ENCODE measurements around the gene EPHA8.
A peak's percentile ranks its signal among the peaks of the same experiment; 100 is the strongest.

EPHA8 gene

GRCh38 chr1:22618056-22618455 is 54.8 kb downstream of the EPHA8 start:
- DNase-seq (ENCODE audit: low read depth in 2 of 2): no peak

- DNase-seq (ENCODE audit: low read depth in 2 of 2): no peak
Measured at GRCh38 chr1:22619252-22619651, 56.0 kb downstream of the EPHA8 start.

DNA sequence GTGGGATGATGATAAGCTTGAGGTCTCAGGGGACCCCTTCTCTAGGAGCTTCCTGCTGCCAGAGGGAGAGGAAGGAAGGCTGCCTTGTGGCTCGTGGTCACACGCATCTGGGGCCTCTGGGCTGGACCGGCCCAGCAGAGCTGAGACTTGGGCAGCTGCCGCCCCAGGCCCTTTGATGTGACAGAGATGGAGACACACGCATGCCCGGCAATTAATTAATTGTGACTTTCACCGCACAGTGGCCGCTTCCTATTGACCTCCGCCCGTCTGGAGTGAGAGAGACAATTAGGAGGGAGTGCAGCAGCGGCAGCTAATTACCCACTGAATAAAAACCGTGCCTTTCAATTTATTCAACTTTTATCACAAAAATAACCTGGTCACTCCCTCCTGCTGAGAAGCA is 56.5 kb downstream of the EPHA8 start:
- DNase-seq (ENCODE audit: low read depth in 2 of 2): no peak

DNA sequence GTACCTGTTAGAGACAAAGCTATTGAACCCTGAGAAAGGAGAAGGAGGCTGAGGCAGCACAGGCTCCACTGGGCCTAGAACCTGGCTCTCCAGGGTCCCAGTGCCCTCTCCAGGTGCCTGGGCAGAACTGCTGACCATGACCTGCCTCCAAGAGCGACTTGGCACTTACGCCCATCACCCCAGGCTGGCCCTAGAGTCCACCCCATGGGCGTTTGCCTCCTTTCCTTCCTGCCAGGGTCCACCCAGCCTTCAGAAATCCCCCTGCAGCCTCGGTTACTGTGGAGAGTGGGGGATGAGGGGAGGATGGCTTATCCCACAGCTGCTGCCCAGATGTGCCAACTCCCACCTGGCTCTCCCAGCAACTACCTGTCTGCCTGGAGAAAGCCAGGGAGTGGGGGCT is 58.5 kb downstream of the EPHA8 start:
- no peak for DNase-seq (ENCODE audit: low read depth in 2 of 2)

- DNase-seq (ENCODE audit: low read depth in 2 of 2): no peak
Measured at GRCh38 chr1:22625262-22625925, 62.1 kb downstream of the EPHA8 start.

DNA sequence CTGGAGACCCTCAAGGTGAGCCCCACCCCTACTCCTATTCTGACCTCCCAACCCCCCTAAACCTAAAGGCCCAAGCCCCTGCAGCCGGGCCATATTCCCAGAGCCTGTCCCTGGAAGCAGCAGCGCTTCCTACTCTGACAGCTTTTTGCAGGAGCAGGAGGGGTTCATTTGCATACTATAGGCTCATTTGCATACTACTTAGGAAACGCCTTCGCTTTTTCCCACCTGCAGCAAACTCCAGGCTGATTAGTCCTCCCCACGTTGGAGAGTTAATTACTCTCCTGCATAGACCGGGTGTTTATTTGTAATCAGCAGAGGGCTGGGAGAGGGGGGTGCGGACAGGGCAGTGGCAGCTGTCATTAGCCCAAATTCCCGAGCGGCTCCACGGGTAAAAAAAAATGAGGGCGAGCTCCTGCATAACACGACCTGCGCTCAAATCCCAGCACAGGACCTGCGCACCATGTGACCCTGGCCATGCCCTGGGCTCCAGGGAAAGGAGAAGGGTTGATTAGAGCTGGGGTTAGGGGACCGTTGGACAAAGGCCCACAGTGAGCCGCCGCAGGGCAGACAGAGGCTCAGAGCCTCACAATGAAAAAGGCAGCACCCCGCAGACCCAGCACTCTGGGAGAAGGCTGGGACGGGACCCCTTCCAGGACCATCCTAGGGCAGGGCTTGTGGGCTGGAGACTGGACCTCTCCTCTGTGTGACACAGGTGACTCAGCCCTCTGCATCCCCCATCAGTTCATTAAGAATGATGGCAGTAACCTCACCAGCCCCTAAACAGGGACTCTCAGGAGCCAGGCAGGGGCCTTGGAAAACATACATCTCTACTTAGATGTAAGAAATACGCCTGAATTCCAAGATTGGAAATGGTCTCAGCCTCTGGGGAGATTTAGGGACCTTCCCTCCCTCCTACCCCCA is 63.2 kb downstream of the EPHA8 start:
- DNase-seq (ENCODE audit: low read depth in 2 of 2): no peak

- no peak for DNase-seq (ENCODE audit: low read depth in 2 of 2)
Measured at GRCh38 chr1:22627331-22627730, 64.0 kb downstream of the EPHA8 start.

- DNase-seq (ENCODE audit: low read depth in 2 of 2): no peak
Measured at GRCh38 chr1:22628698-22629444, 65.6 kb downstream of the EPHA8 start.

DNA sequence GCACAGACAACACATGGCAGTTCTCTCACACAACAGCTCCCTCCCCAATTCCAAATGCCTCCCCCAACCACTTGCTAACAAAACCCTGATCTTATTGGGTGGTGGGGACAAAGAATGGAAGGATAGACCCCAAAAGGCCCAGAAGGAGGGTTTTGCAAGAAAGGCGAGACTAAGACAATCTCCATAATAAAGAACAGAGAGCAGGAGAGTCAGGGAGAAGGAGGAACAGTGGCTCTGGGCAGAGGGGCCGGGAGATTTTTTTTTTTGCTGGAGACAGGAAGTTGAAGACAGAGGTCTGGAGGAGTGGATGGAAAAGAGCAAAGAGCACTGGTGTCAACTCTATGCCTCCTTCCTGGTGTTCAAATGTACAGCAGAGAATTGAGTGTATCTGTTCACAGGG is 66.6 kb downstream of the EPHA8 start:
- DNase-seq (ENCODE audit: low read depth in 2 of 2): no peak

DNA sequence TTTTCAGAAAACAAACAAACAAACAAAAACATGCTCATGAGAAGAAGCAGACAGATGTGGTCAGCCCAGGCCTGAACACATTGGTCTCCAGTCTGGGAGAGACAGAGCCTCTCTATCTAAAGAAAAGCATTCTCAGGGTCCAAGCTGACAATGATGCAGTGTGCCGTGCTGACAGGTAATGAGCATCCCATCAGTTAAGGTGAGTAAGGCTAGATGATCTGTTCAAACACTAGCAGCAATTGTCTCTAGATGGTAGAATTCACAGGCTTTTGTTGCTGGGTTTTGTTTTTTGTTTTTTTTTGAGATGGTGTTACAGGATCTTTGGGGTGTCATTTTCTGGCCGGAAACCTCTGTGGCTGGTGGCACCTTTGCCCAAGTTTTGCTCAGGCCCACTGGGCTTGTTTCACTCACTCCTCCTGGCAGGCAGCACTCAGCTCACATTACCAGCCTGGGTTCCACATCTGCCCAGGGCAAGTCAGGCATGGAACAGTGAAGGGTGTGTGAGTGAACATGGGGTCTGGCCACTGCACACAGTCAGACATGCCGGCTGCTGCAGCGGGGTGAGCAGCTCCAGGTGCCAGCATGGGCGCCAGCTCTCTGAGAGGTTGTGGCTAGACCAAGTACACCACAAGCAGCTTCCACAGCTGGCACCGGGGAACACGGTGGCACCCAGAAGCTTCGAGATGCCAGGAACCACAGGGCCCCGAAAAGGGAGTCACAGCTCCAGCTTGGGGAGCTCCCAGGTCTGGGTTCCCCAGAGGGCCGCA is 70.6 kb downstream of the EPHA8 start:
- no peak for DNase-seq (ENCODE audit: low read depth in 2 of 2)

DNA sequence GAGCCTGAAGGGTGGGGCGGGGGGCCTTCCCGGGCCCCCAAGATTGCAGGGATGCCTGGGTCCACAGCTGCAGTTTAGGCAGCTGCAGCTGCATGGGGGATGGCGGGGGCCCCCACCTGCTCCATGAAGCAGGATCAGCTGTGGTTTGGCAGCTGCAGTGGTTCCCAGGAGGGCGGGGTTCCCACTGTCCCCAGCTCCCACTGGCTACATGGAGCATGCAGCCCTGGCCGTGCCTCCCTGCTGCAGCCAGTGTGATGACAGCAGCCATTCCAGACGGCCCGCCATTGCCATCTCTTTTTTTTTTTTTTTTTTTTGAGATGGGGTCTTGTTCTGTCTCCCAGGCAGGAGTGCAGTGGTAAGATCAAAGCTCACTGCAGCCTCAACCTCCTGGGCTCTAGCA is 72.1 kb downstream of the EPHA8 start:
- DNase-seq (ENCODE audit: low read depth in 2 of 2): no peak

DNA sequence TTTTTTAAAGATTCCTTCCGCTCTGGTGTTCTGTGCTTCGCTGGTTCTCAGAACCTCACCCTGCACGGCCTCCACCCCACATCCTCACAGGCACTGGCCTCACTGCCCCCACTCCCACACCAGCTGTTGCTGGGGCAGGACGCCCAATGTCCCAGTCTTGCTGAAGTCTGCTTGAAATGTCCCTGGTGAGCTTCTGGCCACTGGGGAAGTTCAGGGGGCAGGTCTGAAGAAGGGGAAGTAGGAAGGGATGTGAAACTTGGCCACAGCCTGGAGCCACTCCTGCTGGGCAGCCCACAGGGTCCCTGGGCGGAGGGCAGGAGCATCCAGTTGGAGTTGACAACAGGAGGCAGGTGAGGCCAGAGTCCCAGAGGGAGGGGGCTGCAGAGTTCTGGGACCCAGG is 73.1 kb downstream of the EPHA8 start, which contains the start of gene C1QA:
TSS of gene C1QA (plus strand) at position 276 of the 400 bp plus-strand sequence. CDS start 989 bp downstream, outside the sequence.
- no peak for DNase-seq (ENCODE audit: low read depth in 2 of 2)

GRCh38 chr1:22636927-22637326 is 73.6 kb downstream of the EPHA8 start:
- no peak for DNase-seq (ENCODE audit: low read depth in 2 of 2)

DNA sequence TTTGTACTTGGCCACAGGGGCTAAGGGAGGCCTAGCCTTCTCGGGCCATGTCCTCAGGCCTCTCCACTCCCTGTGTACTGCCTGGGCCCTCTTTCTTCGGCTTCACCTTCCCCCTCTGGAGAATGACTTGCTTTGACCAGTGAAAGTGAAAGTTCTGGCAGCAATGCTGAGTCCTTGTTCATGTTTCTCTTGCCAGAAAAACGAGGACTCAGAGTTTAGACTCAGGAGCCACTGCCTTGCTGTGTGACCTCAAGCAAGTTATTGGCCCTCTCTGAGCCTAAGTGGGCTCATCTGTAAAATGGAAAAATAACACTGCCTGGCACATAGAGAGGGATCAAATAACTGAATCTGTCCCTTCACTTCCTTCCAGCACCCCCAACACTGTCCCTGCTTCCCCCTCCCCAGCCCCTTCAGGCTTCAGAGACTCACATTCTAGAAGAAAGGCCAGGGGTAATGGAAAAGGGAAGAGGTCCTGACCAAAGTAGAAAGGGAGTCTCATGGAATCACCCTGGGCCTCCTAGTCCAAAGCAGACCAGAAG is 74.7 kb downstream of the EPHA8 start:
- DNase-seq (ENCODE audit: low read depth in 2 of 2): no peak

DNA sequence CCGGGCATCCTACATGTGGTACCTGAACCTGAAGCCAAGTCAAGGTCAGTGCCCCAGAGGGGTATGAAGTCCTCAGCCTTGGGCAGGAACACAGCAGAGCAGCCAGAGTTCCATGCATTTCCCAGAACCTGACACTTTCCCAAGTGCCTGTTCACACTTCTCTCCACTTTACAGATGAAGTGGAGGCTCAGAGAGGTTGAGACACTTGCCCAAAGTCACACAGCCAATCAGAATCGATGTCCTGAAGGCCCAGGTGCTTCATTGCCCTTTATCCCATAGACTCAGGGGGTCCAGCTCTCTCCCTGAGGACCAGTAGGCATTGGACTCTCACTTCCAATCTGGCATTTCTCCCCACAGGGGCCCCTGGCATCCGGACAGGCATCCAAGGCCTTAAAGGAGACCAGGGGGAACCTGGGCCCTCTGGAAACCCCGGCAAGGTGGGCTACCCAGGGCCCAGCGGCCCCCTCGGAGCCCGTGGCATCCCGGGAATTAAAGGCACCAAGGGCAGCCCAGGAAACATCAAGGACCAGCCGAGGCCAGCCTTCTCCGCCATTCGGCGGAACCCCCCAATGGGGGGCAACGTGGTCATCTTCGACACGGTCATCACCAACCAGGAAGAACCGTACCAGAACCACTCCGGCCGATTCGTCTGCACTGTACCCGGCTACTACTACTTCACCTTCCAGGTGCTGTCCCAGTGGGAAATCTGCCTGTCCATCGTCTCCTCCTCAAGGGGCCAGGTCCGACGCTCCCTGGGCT is 75.4 kb downstream of the EPHA8 start:
- no peak for DNase-seq (ENCODE audit: low read depth in 2 of 2)

DNA sequence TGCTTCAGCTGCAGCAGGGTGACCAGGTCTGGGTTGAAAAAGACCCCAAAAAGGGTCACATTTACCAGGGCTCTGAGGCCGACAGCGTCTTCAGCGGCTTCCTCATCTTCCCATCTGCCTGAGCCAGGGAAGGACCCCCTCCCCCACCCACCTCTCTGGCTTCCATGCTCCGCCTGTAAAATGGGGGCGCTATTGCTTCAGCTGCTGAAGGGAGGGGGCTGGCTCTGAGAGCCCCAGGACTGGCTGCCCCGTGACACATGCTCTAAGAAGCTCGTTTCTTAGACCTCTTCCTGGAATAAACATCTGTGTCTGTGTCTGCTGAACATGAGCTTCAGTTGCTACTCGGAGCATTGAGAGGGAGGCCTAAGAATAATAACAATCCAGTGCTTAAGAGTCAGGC is 76.0 kb downstream of the EPHA8 start:
- DNase-seq (ENCODE audit: low read depth in 2 of 2): no peak

- DNase-seq (ENCODE audit: low read depth in 2 of 2): no peak
Measured at GRCh38 chr1:22641247-22641646, 78.0 kb downstream of the EPHA8 start.

- DNase-seq (ENCODE audit: low read depth in 2 of 2): peak; percentile 65 to 66
Measured at GRCh38 chr1:22641906-22642636, 78.8 kb downstream of the EPHA8 start.

- DNase-seq (ENCODE audit: low read depth in 2 of 2): no peak
Measured at GRCh38 chr1:22643381-22643780, 80.1 kb downstream of the EPHA8 start, which contains the start of gene C1QC. C1QC (plus strand) TSS chr1:22643633; CDS start chr1:22644024, 391 bp downstream.

- DNase-seq (ENCODE audit: low read depth in 2 of 2): no peak
Measured at GRCh38 chr1:22643928-22644327, 80.6 kb downstream of the EPHA8 start.
